ENCODE data around the gene DSCAML1. TPM values are rescaled to one million over a fixed set of nuclear protein-coding genes. Genes with fewer than 3 reads are reported as not detected.

Gene DSCAML1
- total and polyA plus RNA-seq, 10 of the 15 experiments (the other 5 are each of a cell fraction or from before 2014, with no cell fraction given), result 0.03 to 0.18 (median 0.06) TPM; not detected in 1

DNA sequence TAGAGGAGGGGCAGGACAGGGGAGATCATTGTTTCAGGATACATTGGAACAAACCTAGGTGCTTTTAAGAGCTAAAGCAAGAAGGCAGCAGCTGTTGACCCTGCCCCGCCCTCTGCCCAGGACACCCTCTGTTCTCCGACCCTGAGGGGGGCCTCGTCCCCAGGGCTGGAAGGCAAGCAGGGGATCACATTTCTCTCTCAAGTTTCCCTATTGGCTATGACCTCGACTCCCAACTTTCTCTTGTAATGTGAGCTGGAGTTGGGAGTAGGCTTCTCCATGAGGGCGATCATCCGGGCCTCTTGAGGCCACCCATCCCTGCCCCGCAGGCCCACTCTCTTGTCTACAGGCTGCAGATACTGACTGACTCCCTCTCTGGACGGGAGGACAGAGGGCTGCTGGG is 37.7 kb downstream of the DSCAML1 start:
- SMC1A ChIA-PET (ENCODE audit: uncharacterized antibody, unreplicated experiment), result no interaction called here
- TF ChIP-seq CHD1 (IDR thresholded peaks at IDR 0.05; ENCODE audit: low read depth, low read length), result no peak
- TF ChIP-seq POLR2AphosphoS5 (IDR thresholded peaks at IDR 0.05; ENCODE audit: low read length), result no peak
- no peak for TF ChIP-seq HDAC2 (IDR thresholded peaks at IDR 0.05)
- no peak for TF ChIP-seq FOXM1 (IDR thresholded peaks at IDR 0.05; ENCODE audit: low read depth, low read length)
- TF ChIP-seq, protein P1, sequence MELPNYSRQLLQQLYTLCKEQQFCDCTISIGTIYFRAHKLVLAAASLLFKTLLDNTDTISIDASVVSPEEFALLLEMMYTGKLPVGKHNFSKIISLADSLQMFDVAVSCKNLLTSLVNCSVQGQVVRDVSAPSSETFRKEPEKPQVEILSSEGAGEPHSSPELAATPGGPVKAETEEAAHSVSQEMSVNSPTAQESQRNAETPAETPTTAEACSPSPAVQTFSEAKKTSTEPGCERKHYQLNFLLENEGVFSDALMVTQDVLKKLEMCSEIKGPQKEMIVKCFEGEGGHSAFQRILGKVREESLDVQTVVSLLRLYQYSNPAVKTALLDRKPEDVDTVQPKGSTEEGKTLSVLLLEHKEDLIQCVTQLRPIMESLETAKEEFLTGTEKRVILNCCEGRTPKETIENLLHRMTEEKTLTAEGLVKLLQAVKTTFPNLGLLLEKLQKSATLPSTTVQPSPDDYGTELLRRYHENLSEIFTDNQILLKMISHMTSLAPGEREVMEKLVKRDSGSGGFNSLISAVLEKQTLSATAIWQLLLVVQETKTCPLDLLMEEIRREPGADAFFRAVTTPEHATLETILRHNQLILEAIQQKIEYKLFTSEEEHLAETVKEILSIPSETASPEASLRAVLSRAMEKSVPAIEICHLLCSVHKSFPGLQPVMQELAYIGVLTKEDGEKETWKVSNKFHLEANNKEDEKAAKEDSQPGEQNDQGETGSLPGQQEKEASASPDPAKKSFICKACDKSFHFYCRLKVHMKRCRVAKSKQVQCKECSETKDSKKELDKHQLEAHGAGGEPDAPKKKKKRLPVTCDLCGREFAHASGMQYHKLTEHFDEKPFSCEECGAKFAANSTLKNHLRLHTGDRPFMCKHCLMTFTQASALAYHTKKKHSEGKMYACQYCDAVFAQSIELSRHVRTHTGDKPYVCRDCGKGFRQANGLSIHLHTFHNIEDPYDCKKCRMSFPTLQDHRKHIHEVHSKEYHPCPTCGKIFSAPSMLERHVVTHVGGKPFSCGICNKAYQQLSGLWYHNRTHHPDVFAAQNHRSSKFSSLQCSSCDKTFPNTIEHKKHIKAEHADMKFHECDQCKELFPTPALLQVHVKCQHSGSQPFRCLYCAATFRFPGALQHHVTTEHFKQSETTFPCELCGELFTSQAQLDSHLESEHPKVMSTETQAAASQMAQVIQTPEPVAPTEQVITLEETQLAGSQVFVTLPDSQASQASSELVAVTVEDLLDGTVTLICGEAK (IDR thresholded peaks at IDR 0.05; ENCODE audit: borderline replicate concordance), result no peak
- no peak for TF ChIP-seq NFYB (IDR thresholded peaks at IDR 0.05; ENCODE audit: insufficient read depth, low read depth, low read length)
- no peak for TF ChIP-seq PML (IDR thresholded peaks at IDR 0.05; ENCODE audit: low read length)

More for the DNA sequence above, 37.7 kb downstream of the DSCAML1 start:
- BruUV-seq (replicated peaks), result no TSS peak
- no peaks in the 10 kb centered on the region for H3K4me1 ChIP-seq (ENCODE audit: control insufficient read depth, insufficient read depth, low read length)
- no peaks in the 10 kb centered on the region for H3K9me3 ChIP-seq (replicated peaks; ENCODE audit: control insufficient read depth, insufficient read depth, low read length)
- H4K20me1 ChIP-seq (ENCODE audit: control insufficient read depth, insufficient read depth), result no peaks in the 10 kb centered on the region
- DNase-seq (ENCODE audit: low read depth, low spot score) (no peak), FAIRE-seq (no peak), ATAC-seq (no peak)
- H3K4me3 ChIP-seq, result no peak overlapping the region
- H3K9ac ChIP-seq (ENCODE audit: control insufficient read depth, insufficient read depth, low read length), result no peak overlapping the region
- in situ Hi-C loops (cut with MboI) (no loop called here), intact Hi-C loops (cut with micrococcal nuclease; ENCODE audit: unreplicated experiment) (no loop called here)
- H3K36me3 ChIP-seq (ENCODE audit: control insufficient read depth in 2 of 2, insufficient read depth in 2 of 2, low read length in 1 of 2), result no peaks in the 10 kb centered on the region
- ChIA-PET RAD21 (ENCODE audit: unreplicated experiment) (no interaction called here), CTCF (no interaction called here), POLR2A (no interaction called here)
- 30% methylated on average over 8 of the region's 8 CpGs for WGBS (ENCODE audit: insufficient coverage, insufficient replicate concordance, low lambda C conversion rate, missing lambda C conversion rate)
- no peaks in the 10 kb centered on the region for H3K79me2 ChIP-seq (ENCODE audit: control insufficient read depth, insufficient read depth, low read length)
- no peak overlapping the region for H3K27ac ChIP-seq (ENCODE audit: control insufficient read depth, insufficient read depth)
- H3K27me3 ChIP-seq (replicated peaks in 1 of 2; ENCODE audit: control insufficient read depth in 2 of 2, insufficient read depth in 2 of 2, low read length in 1 of 2), result peaks cover 2 to 4% of the 10 kb centered on the region in 2 experiments; a peak in 2 of 4 replicates
- no peak overlapping the region for H2AFZ ChIP-seq (ENCODE audit: control insufficient read depth, low read depth, low read length)
- H3K4me2 ChIP-seq (ENCODE audit: control insufficient read depth, insufficient read depth), result no peak overlapping the region

All from GM12878 (cell line).